ENCODE measurements around the gene RASSF5.

The RASSF5 gene

GRCh38 chr1:206541236-206541833, 34.0 kb downstream of the RASSF5 start:
- no peak overlapping the region for H3K4me3 ChIP-seq (ENCODE audit: insufficient read depth, low read depth, low read length, poor library complexity, severe bottlenecking)
- H3K4me1 ChIP-seq (ENCODE audit: control insufficient read depth, insufficient read depth, low read length, poor library complexity, severe bottlenecking) = peaks cover 5% of the 10 kb centered on the region
- H3K27me3 ChIP-seq (replicated peaks; ENCODE audit: control insufficient read depth, insufficient read depth, low read length, poor library complexity, severe bottlenecking) = no peaks in the 10 kb centered on the region
- no peaks in the 10 kb centered on the region for H3K9me3 ChIP-seq (ENCODE audit: control insufficient read depth, low read length)
- no peak for DNase-seq
- no peaks in the 10 kb centered on the region for H3K36me3 ChIP-seq (ENCODE audit: control insufficient read depth, insufficient read depth, low read length)
- H3K27ac ChIP-seq (ENCODE audit: insufficient read depth, low read length, poor library complexity, severe bottlenecking) = no peak overlapping the region

GRCh38 chr1:206544562-206545257, 37.4 kb downstream of the RASSF5 start:
- peak; percentile 64 to 79 (median 71) for DNase-seq
- Histone ChIP-seq H3K27ac (ENCODE audit: insufficient read depth, low read length, poor library complexity, severe bottlenecking) (no peak overlapping the region), H3K4me3 (ENCODE audit: insufficient read depth, low read depth, low read length, poor library complexity, severe bottlenecking) (no peak overlapping the region)

GRCh38 chr1:206545351-206545750, 38.0 kb downstream of the RASSF5 start:
- Histone ChIP-seq H3K9me3 (ENCODE audit: control insufficient read depth, low read length) (no peaks in the 10 kb centered on the region), H3K27me3 (replicated peaks; ENCODE audit: control insufficient read depth, insufficient read depth, low read length, poor library complexity, severe bottlenecking) (no peaks in the 10 kb centered on the region), H3K27ac (ENCODE audit: insufficient read depth, low read length, poor library complexity, severe bottlenecking) (no peak overlapping the region), H3K36me3 (ENCODE audit: control insufficient read depth, insufficient read depth, low read length) (no peaks in the 10 kb centered on the region), H3K4me1 (ENCODE audit: control insufficient read depth, insufficient read depth, low read length, poor library complexity, severe bottlenecking) (peaks cover 5% of the 10 kb centered on the region), H3K4me3 (ENCODE audit: insufficient read depth, low read depth, low read length, poor library complexity, severe bottlenecking) (no peak overlapping the region)
- no peak for DNase-seq

More at GRCh38 chr1:206544562-206545257, 37.4 kb downstream of the RASSF5 start:
- Histone ChIP-seq H3K27me3 (replicated peaks; ENCODE audit: control insufficient read depth, insufficient read depth, low read length, poor library complexity, severe bottlenecking) (no peaks in the 10 kb centered on the region), H3K36me3 (ENCODE audit: control insufficient read depth, insufficient read depth, low read length) (no peaks in the 10 kb centered on the region), H3K9me3 (ENCODE audit: control insufficient read depth, low read length) (no peaks in the 10 kb centered on the region), H3K4me1 (ENCODE audit: control insufficient read depth, insufficient read depth, low read length, poor library complexity, severe bottlenecking) (peaks cover 5% of the 10 kb centered on the region)

- peaks cover 13% of the 10 kb centered on the region for H3K4me1 ChIP-seq (ENCODE audit: control insufficient read depth, insufficient read depth, low read length, poor library complexity, severe bottlenecking)
- H3K27me3 ChIP-seq (replicated peaks; ENCODE audit: control insufficient read depth, insufficient read depth, low read length, poor library complexity, severe bottlenecking) = no peaks in the 10 kb centered on the region
- H3K27ac ChIP-seq (ENCODE audit: insufficient read depth, low read length, poor library complexity, severe bottlenecking) = no peak overlapping the region
- no peak for DNase-seq
- no peak overlapping the region for H3K4me3 ChIP-seq (ENCODE audit: insufficient read depth, low read depth, low read length, poor library complexity, severe bottlenecking)
- no peaks in the 10 kb centered on the region for H3K36me3 ChIP-seq (ENCODE audit: control insufficient read depth, insufficient read depth, low read length)
- H3K9me3 ChIP-seq (ENCODE audit: control insufficient read depth, low read length) = no peaks in the 10 kb centered on the region
Measured at GRCh38 chr1:206547104-206547503, 39.8 kb downstream of the RASSF5 start.

- Histone ChIP-seq H3K36me3 (ENCODE audit: control insufficient read depth, insufficient read depth, low read length) (no peaks in the 10 kb centered on the region), H3K4me1 (ENCODE audit: control insufficient read depth, insufficient read depth, low read length, poor library complexity, severe bottlenecking) (peaks cover 27% of the 10 kb centered on the region), H3K27ac (ENCODE audit: insufficient read depth, low read length, poor library complexity, severe bottlenecking) (no peak overlapping the region), H3K27me3 (replicated peaks; ENCODE audit: control insufficient read depth, insufficient read depth, low read length, poor library complexity, severe bottlenecking) (no peaks in the 10 kb centered on the region), H3K4me3 (ENCODE audit: insufficient read depth, low read depth, low read length, poor library complexity, severe bottlenecking) (no peak overlapping the region), H3K9me3 (ENCODE audit: control insufficient read depth, low read length) (no peaks in the 10 kb centered on the region)
- DNase-seq = no peak
Measured at GRCh38 chr1:206550446-206550845, 43.1 kb downstream of the RASSF5 start.

GRCh38 chr1:206551296-206551985, 44.1 kb downstream of the RASSF5 start:
- H3K36me3 ChIP-seq (ENCODE audit: control insufficient read depth, insufficient read depth, low read length) = no peaks in the 10 kb centered on the region
- H3K9me3 ChIP-seq (ENCODE audit: control insufficient read depth, low read length) = no peaks in the 10 kb centered on the region
- H3K27me3 ChIP-seq (replicated peaks; ENCODE audit: control insufficient read depth, insufficient read depth, low read length, poor library complexity, severe bottlenecking) = no peaks in the 10 kb centered on the region
- peak overlapping the region; percentile 66 for H3K27ac ChIP-seq (ENCODE audit: insufficient read depth, low read length, poor library complexity, severe bottlenecking)
- no peak for DNase-seq
- no peak overlapping the region for H3K4me3 ChIP-seq (ENCODE audit: insufficient read depth, low read depth, low read length, poor library complexity, severe bottlenecking)
- peaks cover 37% of the 10 kb centered on the region for H3K4me1 ChIP-seq (ENCODE audit: control insufficient read depth, insufficient read depth, low read length, poor library complexity, severe bottlenecking)

- peak; percentile 68 to 80 (median 74) for DNase-seq
- no peaks in the 10 kb centered on the region for H3K9me3 ChIP-seq (ENCODE audit: control insufficient read depth, low read length)
- no peaks in the 10 kb centered on the region for H3K36me3 ChIP-seq (ENCODE audit: control insufficient read depth, insufficient read depth, low read length)
- H3K27me3 ChIP-seq (replicated peaks; ENCODE audit: control insufficient read depth, insufficient read depth, low read length, poor library complexity, severe bottlenecking) = no peaks in the 10 kb centered on the region
- H3K4me1 ChIP-seq (ENCODE audit: control insufficient read depth, insufficient read depth, low read length, poor library complexity, severe bottlenecking) = peaks cover 42% of the 10 kb centered on the region
- H3K27ac ChIP-seq (ENCODE audit: insufficient read depth, low read length, poor library complexity, severe bottlenecking) = peak overlapping the region; percentile 66
- no peak overlapping the region for H3K4me3 ChIP-seq (ENCODE audit: insufficient read depth, low read depth, low read length, poor library complexity, severe bottlenecking)
Measured at GRCh38 chr1:206551986-206552326, 44.6 kb downstream of the RASSF5 start.

GRCh38 chr1:206554211-206554610, 46.9 kb downstream of the RASSF5 start:
- no peak for DNase-seq
- Histone ChIP-seq H3K27me3 (replicated peaks; ENCODE audit: control insufficient read depth, insufficient read depth, low read length, poor library complexity, severe bottlenecking) (no peaks in the 10 kb centered on the region), H3K4me3 (ENCODE audit: insufficient read depth, low read depth, low read length, poor library complexity, severe bottlenecking) (no peak overlapping the region), H3K9me3 (ENCODE audit: control insufficient read depth, low read length) (no peaks in the 10 kb centered on the region), H3K4me1 (ENCODE audit: control insufficient read depth, insufficient read depth, low read length, poor library complexity, severe bottlenecking) (peaks cover 49% of the 10 kb centered on the region), H3K36me3 (ENCODE audit: control insufficient read depth, insufficient read depth, low read length) (no peaks in the 10 kb centered on the region), H3K27ac (ENCODE audit: insufficient read depth, low read length, poor library complexity, severe bottlenecking) (peak overlapping the region; percentile 94)

GRCh38 chr1:206554701-206555472, 47.6 kb downstream of the RASSF5 start:
- peak overlapping the region; percentile 94 for H3K27ac ChIP-seq (ENCODE audit: insufficient read depth, low read length, poor library complexity, severe bottlenecking)
- no peak for DNase-seq
- no peaks in the 10 kb centered on the region for H3K36me3 ChIP-seq (ENCODE audit: control insufficient read depth, insufficient read depth, low read length)
- no peaks in the 10 kb centered on the region for H3K9me3 ChIP-seq (ENCODE audit: control insufficient read depth, low read length)
- no peaks in the 10 kb centered on the region for H3K27me3 ChIP-seq (replicated peaks; ENCODE audit: control insufficient read depth, insufficient read depth, low read length, poor library complexity, severe bottlenecking)
- H3K4me3 ChIP-seq (ENCODE audit: insufficient read depth, low read depth, low read length, poor library complexity, severe bottlenecking) = no peak overlapping the region
- H3K4me1 ChIP-seq (ENCODE audit: control insufficient read depth, insufficient read depth, low read length, poor library complexity, severe bottlenecking) = peaks cover 55% of the 10 kb centered on the region

Measured in effector memory CD4-positive, alpha-beta T cell (primary cell).